A673 (cell line): ENCODE measurements around the gene SSBP1. TPM values are rescaled to one million over a fixed set of nuclear protein-coding genes. Genes with fewer than 3 reads are reported as not detected.

ENCODE experiments used
- BruUV-seq: library from RNA; stranded (reverse); fragments of 400-500 nt; replicated peaks from 2 replicates; lab custom pipeline; 2021; lab: Mats Ljungman, UMichigan
- CTCF ChIA-PET: fragments of 300-600 bp; sonication (Branson Sonifier 250); formaldehyde crosslinking; loops from one replicate; lab custom pipeline; 2022; ENCODE audit warnings: antibody characterized with exemption; lab: Charles Lee
- POLR2A ChIA-PET: fragments of 300-600 bp; sonication (Branson Sonifier 250); formaldehyde crosslinking; loops from one replicate; lab custom pipeline; 2022; ENCODE audit warnings: antibody characterized with exemption; ENCODE audit not compliant: low non-redundant PET; lab: Charles Lee
- DNase-seq: peaks from one replicate; pipeline ENCODE4 v3.0.0-alpha.2; 2015; ENCODE audit warnings: low spot score
- H3K27ac ChIP-seq: fragments of 200-600 bp; sonication (generic); 2 replicates; pipeline ENCODE4 v1.5.1; 2016; ENCODE audit warnings: mixed run types, low read depth, mild to moderate bottlenecking, mixed read lengths, antibody characterized with exemption, low read length; ENCODE audit not compliant: poor library complexity, severe bottlenecking
- H3K27me3 ChIP-seq: fragments of 200-600 bp; sonication (generic); replicated peaks from 2 replicates; pipeline ENCODE4 v1.6.1; 2017; ENCODE audit warnings: mixed run types, low read depth, mild to moderate bottlenecking, mixed read lengths, antibody characterized with exemption, low read length; ENCODE audit not compliant: insufficient read depth, poor library complexity
- H3K36me3 ChIP-seq: fragments of 200-600 bp; sonication (generic); 2 replicates; pipeline ENCODE4 v1.6.1; 2016; ENCODE audit warnings: mixed run types, mild to moderate bottlenecking, mixed read lengths, antibody characterized with exemption, low read length; ENCODE audit not compliant: insufficient read depth, poor library complexity, severe bottlenecking
- H3K4me1 ChIP-seq: fragments of 200-600 bp; sonication (generic); 2 replicates; pipeline ENCODE4 v1.6.1; 2017; ENCODE audit warnings: mixed run types, mild to moderate bottlenecking, mixed read lengths, antibody characterized with exemption, low read length; ENCODE audit not compliant: insufficient read depth, poor library complexity, severe bottlenecking
- H3K4me3 ChIP-seq: fragments of 200-600 bp; sonication (generic); 2 replicates; pipeline ENCODE4 v1.5.1; 2016; ENCODE audit warnings: low read depth, mixed run types, mild to moderate bottlenecking, mixed read lengths, low read length; ENCODE audit not compliant: poor library complexity, severe bottlenecking
- H3K9me3 ChIP-seq: fragments of 200-600 bp; sonication (generic); 2 replicates; pipeline ENCODE4 v1.6.1; 2016; ENCODE audit warnings: mixed run types, low read depth, mild to moderate bottlenecking, mixed read lengths, antibody characterized with exemption, low read length; ENCODE audit not compliant: poor library complexity, severe bottlenecking
- CTCF ChIP-seq: fragments of 300-800, 200-600 bp; sonication (generic); conservative IDR thresholded peaks from 2 replicates; pipeline ENCODE4 v1.5.1; 2017; ENCODE audit warnings: low read depth, mild to moderate bottlenecking, antibody characterized with exemption, low read length, moderate library complexity, mixed read lengths
- EZH2 ChIP-seq: fragments of 200-600 bp; sonication (generic); IDR thresholded peaks from 2 replicates; pipeline ENCODE4 v1.6.1; 2017; ENCODE audit warnings: borderline replicate concordance, low read depth, mild to moderate bottlenecking, mixed read lengths, antibody characterized with exemption, low read length; ENCODE audit not compliant: poor library complexity, severe bottlenecking
- intact Hi-C: fragments of 100-400 bp; cut with micrococcal nuclease; formaldehyde crosslinking; loops from one replicate; pipeline ENCODE4 v1.10.0; 2022; ENCODE audit not compliant: unreplicated experiment
- total RNA-seq: library from RNA; stranded (reverse); gene quantifications from 2 replicates; pipeline ENCODE4 v1.2.3, GENCODE V29; 2021

The SSBP1 gene
- total RNA-seq, 1 experiment from 2014 or later, result 189 TPM

GRCh38 chr7:141710301-141710700 is 27.9 kb upstream of the SSBP1 start:
- intact Hi-C loops, result no loop called here
- TF ChIP-seq CTCF (no peak), EZH2 (no peak)
- Histone ChIP-seq H3K4me1 (no peaks in the 10 kb centered on the region), H3K27ac (no peak overlapping the region), H3K4me3 (no peak overlapping the region), H3K27me3 (peaks cover 3% of the 10 kb centered on the region), H3K9me3 (no peaks in the 10 kb centered on the region), H3K36me3 (no peaks in the 10 kb centered on the region)
- no peak for DNase-seq
- ChIA-PET CTCF (no interaction called here), POLR2A (no interaction called here)
- BruUV-seq, result no TSS peak

- BruUV-seq, result no TSS peak
- no peak for DNase-seq
- H3K36me3 ChIP-seq, result no peaks in the 10 kb centered on the region
- H3K4me1 ChIP-seq, result no peaks in the 10 kb centered on the region
- H3K27ac ChIP-seq, result no peak overlapping the region
- TF ChIP-seq EZH2, result no peak
- no peak for TF ChIP-seq CTCF
- intact Hi-C loops, result no loop called here
- H3K27me3 ChIP-seq, result peaks cover 20% of the 10 kb centered on the region
- no peaks in the 10 kb centered on the region for H3K9me3 ChIP-seq
- no peak overlapping the region for H3K4me3 ChIP-seq
- ChIA-PET CTCF (no interaction called here), POLR2A (no interaction called here)
These were observed 25.4 kb upstream of the SSBP1 start for GRCh38 chr7:141712603-141713255.

- TF ChIP-seq CTCF, result no peak
- no peak for TF ChIP-seq EZH2
- Histone ChIP-seq H3K27me3 (peaks cover 20% of the 10 kb centered on the region), H3K27ac (no peak overlapping the region), H3K4me3 (no peak overlapping the region), H3K4me1 (no peaks in the 10 kb centered on the region), H3K36me3 (no peaks in the 10 kb centered on the region), H3K9me3 (no peaks in the 10 kb centered on the region)
- no TSS peak for BruUV-seq
- ChIA-PET POLR2A (no interaction called here), CTCF (no interaction called here)
- DNase-seq, result no peak
- intact Hi-C loops, result no loop called here
These were observed 24.3 kb upstream of the SSBP1 start for GRCh38 chr7:141713890-141714289.
